ENCODE data around the gene SLC16A5. TPM values are rescaled to one million over a fixed set of nuclear protein-coding genes. Genes with fewer than 3 reads are reported as not detected.
A peak's percentile ranks its signal among the peaks of the same experiment; 100 is the strongest.

The SLC16A5 gene
- total and polyA plus RNA-seq, 2 donors from 2014 or later, result 28.4 to 184 TPM

- intact Hi-C loops (cut with DNase I), result no loop called here
- Histone ChIP-seq H3K27ac (ENCODE audit: low read depth in 2 of 2, low read length in 2 of 2) (no peak overlapping the region), H3K27me3 (ENCODE audit: control insufficient read depth, insufficient read depth, low read length) (no peaks in the 10 kb centered on the region), H3K4me3 (ENCODE audit: low read length in 3 of 3) (no peak overlapping the region), H3K9me3 (ENCODE audit: control insufficient read depth in 2 of 3, insufficient read depth in 1 of 3, low read length in 3 of 3) (no peaks in the 10 kb centered on the region), H3K36me3 (ENCODE audit: control insufficient read depth in 2 of 3, insufficient read depth in 3 of 3, low read length in 3 of 3) (peaks cover 0 to 3% (median 3%) of the 10 kb centered on the region in 3 donors), H3K9ac (ENCODE audit: low read length in 3 of 3) (no peak overlapping the region), H3K4me1 (ENCODE audit: control insufficient read depth in 2 of 3, insufficient read depth in 2 of 3, low read depth in 1 of 3, low read length in 3 of 3) (peaks cover 0 to 4% (median 0%) of the 10 kb centered on the region in 3 donors)
- no peak for FAIRE-seq
- peak in 1 of 5 donors; percentile 56 for DNase-seq
- TF ChIP-seq, protein P1, sequence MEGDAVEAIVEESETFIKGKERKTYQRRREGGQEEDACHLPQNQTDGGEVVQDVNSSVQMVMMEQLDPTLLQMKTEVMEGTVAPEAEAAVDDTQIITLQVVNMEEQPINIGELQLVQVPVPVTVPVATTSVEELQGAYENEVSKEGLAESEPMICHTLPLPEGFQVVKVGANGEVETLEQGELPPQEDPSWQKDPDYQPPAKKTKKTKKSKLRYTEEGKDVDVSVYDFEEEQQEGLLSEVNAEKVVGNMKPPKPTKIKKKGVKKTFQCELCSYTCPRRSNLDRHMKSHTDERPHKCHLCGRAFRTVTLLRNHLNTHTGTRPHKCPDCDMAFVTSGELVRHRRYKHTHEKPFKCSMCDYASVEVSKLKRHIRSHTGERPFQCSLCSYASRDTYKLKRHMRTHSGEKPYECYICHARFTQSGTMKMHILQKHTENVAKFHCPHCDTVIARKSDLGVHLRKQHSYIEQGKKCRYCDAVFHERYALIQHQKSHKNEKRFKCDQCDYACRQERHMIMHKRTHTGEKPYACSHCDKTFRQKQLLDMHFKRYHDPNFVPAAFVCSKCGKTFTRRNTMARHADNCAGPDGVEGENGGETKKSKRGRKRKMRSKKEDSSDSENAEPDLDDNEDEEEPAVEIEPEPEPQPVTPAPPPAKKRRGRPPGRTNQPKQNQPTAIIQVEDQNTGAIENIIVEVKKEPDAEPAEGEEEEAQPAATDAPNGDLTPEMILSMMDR (IDR thresholded peaks at IDR 0.05; ENCODE audit: borderline replicate concordance, extremely low read depth, insufficient read depth), result no peak
Observed at GRCh38 chr17:75129576-75129975, 41.8 kb downstream of the SLC16A5 start.

DNA sequence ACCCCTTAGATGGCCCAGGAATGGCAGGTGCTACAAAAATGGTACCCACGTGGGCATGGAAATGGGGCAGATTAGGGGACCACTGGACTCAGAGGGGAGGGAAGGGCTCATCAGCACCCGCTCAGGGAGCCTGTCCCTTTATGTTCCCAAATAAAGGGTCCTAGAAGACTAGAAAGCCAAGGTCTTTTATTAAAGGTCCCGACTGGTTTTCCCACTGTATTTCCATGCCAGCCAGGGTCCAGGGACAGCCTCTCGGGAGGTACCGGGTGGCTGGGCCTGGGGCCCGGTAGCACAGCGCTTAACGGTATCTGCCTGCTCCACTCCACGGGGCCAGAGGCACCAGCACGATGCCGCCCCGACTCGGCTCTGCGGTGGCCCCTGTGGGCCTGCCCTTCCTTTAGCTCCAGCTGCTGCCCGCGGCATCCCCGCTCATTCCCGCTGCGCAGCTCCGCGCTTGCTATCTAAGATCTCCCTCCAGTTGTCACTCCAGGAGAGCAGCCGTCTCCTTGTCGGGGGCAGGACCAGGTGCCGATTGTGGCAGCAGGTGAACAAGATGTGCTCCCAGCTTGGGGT, 42.4 kb downstream of the SLC16A5 start:
- H3K27me3 ChIP-seq (ENCODE audit: control insufficient read depth, insufficient read depth, low read length), result no peaks in the 10 kb centered on the region
- intact Hi-C loops (cut with DNase I), result no loop called here
- H3K9ac ChIP-seq (ENCODE audit: low read length in 3 of 3), result no peak overlapping the region
- peak overlapping the region in 1 of 3 donors; percentile 72 for H3K4me3 ChIP-seq (ENCODE audit: low read length in 3 of 3)
- H3K27ac ChIP-seq (ENCODE audit: low read depth in 2 of 2, low read length in 2 of 2), result no peak overlapping the region
- H3K4me1 ChIP-seq (ENCODE audit: control insufficient read depth in 2 of 3, insufficient read depth in 2 of 3, low read depth in 1 of 3, low read length in 3 of 3), result peaks cover 0 to 4% (median 0%) of the 10 kb centered on the region in 3 donors
- TF ChIP-seq, protein P1 (IDR thresholded peaks at IDR 0.05; ENCODE audit: borderline replicate concordance, extremely low read depth, insufficient read depth), result no peak
- DNase-seq (peak in 1 of 5 donors; percentile 80), FAIRE-seq (no peak)
- no peaks in the 10 kb centered on the region for H3K9me3 ChIP-seq (ENCODE audit: control insufficient read depth in 2 of 3, insufficient read depth in 1 of 3, low read length in 3 of 3)
- peaks cover 0 to 3% (median 3%) of the 10 kb centered on the region in 3 donors for H3K36me3 ChIP-seq (ENCODE audit: control insufficient read depth in 2 of 3, insufficient read depth in 3 of 3, low read length in 3 of 3)

DNA sequence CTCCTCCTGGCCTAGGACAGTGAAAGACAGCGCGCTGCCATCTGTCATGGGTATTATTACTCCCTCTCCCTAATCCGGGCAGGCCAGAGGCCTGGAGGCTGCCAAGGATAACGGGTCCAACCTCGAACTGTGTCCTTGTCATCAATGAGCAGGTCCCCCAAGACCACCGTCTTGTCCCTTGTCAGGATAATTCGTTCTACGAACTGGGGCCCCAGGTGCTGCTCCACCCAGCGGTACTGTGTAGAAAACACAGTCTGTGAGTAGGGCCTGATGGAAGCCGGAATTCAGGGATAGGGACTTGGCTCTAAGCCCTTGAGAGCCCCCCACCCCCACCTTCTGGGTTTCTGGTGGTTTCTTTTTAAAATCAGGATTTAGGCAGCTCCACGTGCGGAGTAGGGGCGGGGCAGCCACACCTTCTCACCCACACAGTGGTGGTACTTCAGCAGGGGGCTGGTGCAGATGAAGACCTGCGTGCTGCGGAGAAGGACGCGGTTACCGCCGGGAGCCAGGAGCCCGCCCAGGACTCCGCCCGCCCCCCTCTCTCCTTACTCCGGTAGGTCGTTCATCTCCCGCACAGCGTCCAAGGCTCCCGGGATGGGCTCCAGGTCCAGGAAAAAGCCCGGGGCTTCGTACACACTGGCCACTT, 43.0 kb downstream of the SLC16A5 start:
- TF ChIP-seq, protein P1 (IDR thresholded peaks at IDR 0.05; ENCODE audit: borderline replicate concordance, extremely low read depth, insufficient read depth), result peak; percentile 33
- H3K4me3 ChIP-seq (ENCODE audit: low read length in 3 of 3), result peak overlapping the region; percentile 49 to 72 (median 64)
- peaks cover 0 to 3% (median 3%) of the 10 kb centered on the region in 3 donors for H3K36me3 ChIP-seq (ENCODE audit: control insufficient read depth in 2 of 3, insufficient read depth in 3 of 3, low read length in 3 of 3)
- peak overlapping the region; percentile 67 to 78 for H3K27ac ChIP-seq (ENCODE audit: low read depth in 2 of 2, low read length in 2 of 2)
- FAIRE-seq (no peak), DNase-seq (peak; percentile 75 to 87 (median 84))
- H3K27me3 ChIP-seq (ENCODE audit: control insufficient read depth, insufficient read depth, low read length), result no peaks in the 10 kb centered on the region
- intact Hi-C loops (cut with DNase I), result no loop called here
- H3K4me1 ChIP-seq (ENCODE audit: control insufficient read depth in 2 of 3, insufficient read depth in 2 of 3, low read depth in 1 of 3, low read length in 3 of 3), result peaks cover 0 to 4% (median 0%) of the 10 kb centered on the region in 3 donors
- H3K9ac ChIP-seq (ENCODE audit: low read length in 3 of 3), result peak overlapping the region in 1 of 3 donors; percentile 63
- H3K9me3 ChIP-seq (ENCODE audit: control insufficient read depth in 2 of 3, insufficient read depth in 1 of 3, low read length in 3 of 3), result no peaks in the 10 kb centered on the region
